Measurements from ENCODE around the gene TRANK1. TPM values are rescaled to one million over a fixed set of nuclear protein-coding genes. Genes with fewer than 3 reads are reported as not detected.

Gene TRANK1
- total and polyA plus RNA-seq, 2 of the 8 experiments (the other 6 are each of a cell fraction or from before 2014, with no cell fraction given) = 2.9 to 8.8 TPM

DNA sequence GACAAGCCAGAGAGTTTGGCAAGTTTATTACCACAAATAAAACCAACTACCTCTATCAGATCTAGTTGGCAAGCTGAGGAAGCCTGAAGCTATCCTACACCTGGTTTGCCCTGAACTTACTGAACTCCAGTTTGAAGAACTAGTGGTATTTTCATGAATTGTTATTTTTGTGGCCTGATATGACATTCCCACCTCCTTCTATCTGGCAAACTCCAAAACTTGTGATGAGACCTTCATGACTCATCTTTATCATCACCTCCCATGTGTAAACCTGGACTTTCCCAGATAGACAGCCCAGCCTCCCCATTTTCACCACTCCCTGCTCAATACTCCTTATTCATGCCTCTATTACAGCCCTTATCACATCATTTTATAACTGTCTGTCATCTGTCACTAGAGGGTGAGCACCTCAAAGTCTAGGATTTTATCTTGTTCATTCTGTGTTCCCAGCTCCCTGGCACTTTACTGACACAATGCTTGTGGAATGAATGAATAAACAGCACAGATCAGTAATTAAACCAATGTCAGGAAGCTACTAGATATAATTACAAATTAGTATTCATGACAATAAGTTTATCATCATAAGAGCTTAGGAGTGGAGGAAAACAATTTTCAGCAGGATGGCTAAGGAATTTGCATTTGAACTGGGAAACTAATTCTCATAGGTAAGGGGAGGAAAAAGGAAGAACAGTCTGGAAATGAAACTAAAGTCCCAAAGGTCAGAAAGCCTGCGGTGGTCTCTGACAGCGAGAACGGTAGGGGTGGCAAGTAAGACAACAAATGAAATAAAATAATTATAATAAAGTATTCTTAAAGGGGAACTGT is 13.2 kb upstream of the TRANK1 start (continued):
- TF ChIP-seq, protein P1, sequence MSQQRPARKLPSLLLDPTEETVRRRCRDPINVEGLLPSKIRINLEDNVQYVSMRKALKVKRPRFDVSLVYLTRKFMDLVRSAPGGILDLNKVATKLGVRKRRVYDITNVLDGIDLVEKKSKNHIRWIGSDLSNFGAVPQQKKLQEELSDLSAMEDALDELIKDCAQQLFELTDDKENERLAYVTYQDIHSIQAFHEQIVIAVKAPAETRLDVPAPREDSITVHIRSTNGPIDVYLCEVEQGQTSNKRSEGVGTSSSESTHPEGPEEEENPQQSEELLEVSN (IDR thresholded peaks at IDR 0.05) = no peak
- TF ChIP-seq RNF2 (IDR thresholded peaks at IDR 0.05; ENCODE audit: borderline replicate concordance, low read depth, low read length, missing control alignments, poor library complexity, severe bottlenecking) = no peak
- no peak for TF ChIP-seq JUN (IDR thresholded peaks at IDR 0.05; ENCODE audit: low read depth, low read length)
- no peak for TF ChIP-seq SRF (IDR thresholded peaks at IDR 0.05; ENCODE audit: low read depth, low read length)
- TF ChIP-seq TBP (IDR thresholded peaks at IDR 0.05; ENCODE audit: low read depth, low read length) = no peak
- no peak for TF ChIP-seq PHF8 (conservative IDR thresholded peaks at IDR 0.05; ENCODE audit: low read depth, low read length)
- no peak for TF ChIP-seq CTCF (IDR thresholded peaks at IDR 0.05; ENCODE audit: control extremely low read depth in 1 of 3, insufficient read depth in 1 of 3, low read depth in 1 of 3, low read length in 3 of 3)
- TF ChIP-seq TAF1 (IDR thresholded peaks at IDR 0.05; ENCODE audit: low read depth, low read length) = no peak
- no peak for TF ChIP-seq SIX5 (IDR thresholded peaks at IDR 0.05; ENCODE audit: low read depth, low read length)
- TF ChIP-seq CREB1 (IDR thresholded peaks at IDR 0.05) = no peak
- no peak for TF ChIP-seq POLR2AphosphoS5 (IDR thresholded peaks at IDR 0.05; ENCODE audit: low read depth, low read length)

Data from H1 (cell line).